GM10248 (cell line): ENCODE measurements around the gene DNAH3.
"Not testable (repeated sequence)": the region's sequence is repeated elsewhere in the genome, so short reads cannot be mapped to it uniquely, and the experiment has no call there.

Source experiments
- CTCF ChIA-PET: fragments of 300-600 bp; sonication (Branson Sonifier 250); formaldehyde crosslinking; extraction: SDS; loops from one replicate; lab custom pipeline; 2021; ENCODE audit warnings: antibody characterized with exemption; lab: Yijun Ruan, JAX
- POLR2A ChIA-PET: fragments of 350-650 bp; sonication (Branson Sonifier 250); formaldehyde crosslinking; extraction: SDS; loops from one replicate; lab custom pipeline; 2020; ENCODE audit warnings: antibody characterized with exemption; lab: Yijun Ruan, JAX
- DNase-seq: peaks from one replicate; pipeline ENCODE4 v3.0.0; 2012; ENCODE audit errors: extremely low spot score
- TF ChIP-seq, protein P1 (sequence below): IDR thresholded peaks from 2 replicates; pipeline ENCODE4 v1.5.1; 2012; ENCODE audit warnings: mild to moderate bottlenecking, low read depth; ENCODE audit errors: extremely low read depth, missing control alignments, control extremely low read depth

Gene DNAH3, protein sequence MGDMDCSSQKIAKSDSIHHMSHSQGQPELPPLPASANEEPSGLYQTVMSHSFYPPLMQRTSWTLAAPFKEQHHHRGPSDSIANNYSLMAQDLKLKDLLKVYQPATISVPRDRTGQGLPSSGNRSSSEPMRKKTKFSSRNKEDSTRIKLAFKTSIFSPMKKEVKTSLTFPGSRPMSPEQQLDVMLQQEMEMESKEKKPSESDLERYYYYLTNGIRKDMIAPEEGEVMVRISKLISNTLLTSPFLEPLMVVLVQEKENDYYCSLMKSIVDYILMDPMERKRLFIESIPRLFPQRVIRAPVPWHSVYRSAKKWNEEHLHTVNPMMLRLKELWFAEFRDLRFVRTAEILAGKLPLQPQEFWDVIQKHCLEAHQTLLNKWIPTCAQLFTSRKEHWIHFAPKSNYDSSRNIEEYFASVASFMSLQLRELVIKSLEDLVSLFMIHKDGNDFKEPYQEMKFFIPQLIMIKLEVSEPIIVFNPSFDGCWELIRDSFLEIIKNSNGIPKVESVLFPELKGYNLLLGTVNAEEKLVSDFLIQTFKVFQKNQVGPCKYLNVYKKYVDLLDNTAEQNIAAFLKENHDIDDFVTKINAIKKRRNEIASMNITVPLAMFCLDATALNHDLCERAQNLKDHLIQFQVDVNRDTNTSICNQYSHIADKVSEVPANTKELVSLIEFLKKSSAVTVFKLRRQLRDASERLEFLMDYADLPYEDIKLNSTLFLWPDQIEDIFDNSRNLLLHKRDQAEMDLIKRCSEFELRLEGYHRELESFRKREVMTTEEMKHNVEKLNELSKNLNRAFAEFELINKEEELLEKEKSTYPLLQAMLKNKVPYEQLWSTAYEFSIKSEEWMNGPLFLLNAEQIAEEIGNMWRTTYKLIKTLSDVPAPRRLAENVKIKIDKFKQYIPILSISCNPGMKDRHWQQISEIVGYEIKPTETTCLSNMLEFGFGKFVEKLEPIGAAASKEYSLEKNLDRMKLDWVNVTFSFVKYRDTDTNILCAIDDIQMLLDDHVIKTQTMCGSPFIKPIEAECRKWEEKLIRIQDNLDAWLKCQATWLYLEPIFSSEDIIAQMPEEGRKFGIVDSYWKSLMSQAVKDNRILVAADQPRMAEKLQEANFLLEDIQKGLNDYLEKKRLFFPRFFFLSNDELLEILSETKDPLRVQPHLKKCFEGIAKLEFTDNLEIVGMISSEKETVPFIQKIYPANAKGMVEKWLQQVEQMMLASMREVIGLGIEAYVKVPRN (N-terminal part only)

DNA sequence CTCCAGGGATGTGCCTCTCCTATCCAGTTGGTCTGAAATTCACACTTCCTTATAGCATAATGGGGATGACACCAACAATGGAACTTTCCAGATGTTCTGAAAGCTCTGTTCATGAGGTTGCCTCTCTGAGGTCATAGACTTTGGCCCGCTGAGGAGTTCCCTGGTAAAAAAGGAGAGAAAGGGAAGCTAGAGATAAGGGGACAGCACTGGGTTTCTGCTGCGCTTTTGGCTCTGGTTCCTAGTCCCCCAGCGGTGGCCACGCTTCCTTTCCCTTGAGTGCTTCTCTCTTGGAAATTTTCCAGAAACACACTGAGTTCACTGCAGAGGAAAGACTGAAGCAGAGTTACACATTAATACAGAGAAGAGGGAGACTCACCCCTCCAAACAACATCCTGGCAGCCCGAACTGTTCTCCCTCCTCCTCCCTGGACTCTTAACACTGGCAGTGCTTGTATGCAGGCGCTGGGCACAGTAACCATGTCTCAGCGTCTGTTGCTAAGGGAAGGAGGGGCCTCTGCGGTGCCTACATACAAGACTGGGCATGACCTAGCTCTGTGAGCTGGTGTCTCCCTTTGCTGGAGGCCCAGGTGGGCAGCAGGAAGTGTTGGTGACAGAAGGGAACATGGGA lies at the start of gene DNAH3:
Gene DNAH3, minus strand, starts transcription at position 472 of the 627 bp plus-strand sequence. CDS start 527 bp downstream, outside the sequence.
- ChIA-PET POLR2A (no interaction called here), CTCF (interaction anchor here (0.9 kb wide), 1 partner anchor 413 kb away, joined by 5 read pairs; no protein-coding TSS in a partner anchor)
- DNase-seq = no peak
- TF ChIP-seq, protein P1, sequence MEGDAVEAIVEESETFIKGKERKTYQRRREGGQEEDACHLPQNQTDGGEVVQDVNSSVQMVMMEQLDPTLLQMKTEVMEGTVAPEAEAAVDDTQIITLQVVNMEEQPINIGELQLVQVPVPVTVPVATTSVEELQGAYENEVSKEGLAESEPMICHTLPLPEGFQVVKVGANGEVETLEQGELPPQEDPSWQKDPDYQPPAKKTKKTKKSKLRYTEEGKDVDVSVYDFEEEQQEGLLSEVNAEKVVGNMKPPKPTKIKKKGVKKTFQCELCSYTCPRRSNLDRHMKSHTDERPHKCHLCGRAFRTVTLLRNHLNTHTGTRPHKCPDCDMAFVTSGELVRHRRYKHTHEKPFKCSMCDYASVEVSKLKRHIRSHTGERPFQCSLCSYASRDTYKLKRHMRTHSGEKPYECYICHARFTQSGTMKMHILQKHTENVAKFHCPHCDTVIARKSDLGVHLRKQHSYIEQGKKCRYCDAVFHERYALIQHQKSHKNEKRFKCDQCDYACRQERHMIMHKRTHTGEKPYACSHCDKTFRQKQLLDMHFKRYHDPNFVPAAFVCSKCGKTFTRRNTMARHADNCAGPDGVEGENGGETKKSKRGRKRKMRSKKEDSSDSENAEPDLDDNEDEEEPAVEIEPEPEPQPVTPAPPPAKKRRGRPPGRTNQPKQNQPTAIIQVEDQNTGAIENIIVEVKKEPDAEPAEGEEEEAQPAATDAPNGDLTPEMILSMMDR = no peak

GRCh38 chr16:21199607-21200218 lies 49.1 kb upstream of the DNAH3 start:
- ChIA-PET CTCF (interaction anchor here (1.1 kb wide), 1 partner anchor 10 kb away, joined by 3 read pairs; no protein-coding TSS in a partner anchor), POLR2A (no interaction called here)
- DNase-seq = no peak
- TF ChIP-seq, protein P1 = no peak

DNA sequence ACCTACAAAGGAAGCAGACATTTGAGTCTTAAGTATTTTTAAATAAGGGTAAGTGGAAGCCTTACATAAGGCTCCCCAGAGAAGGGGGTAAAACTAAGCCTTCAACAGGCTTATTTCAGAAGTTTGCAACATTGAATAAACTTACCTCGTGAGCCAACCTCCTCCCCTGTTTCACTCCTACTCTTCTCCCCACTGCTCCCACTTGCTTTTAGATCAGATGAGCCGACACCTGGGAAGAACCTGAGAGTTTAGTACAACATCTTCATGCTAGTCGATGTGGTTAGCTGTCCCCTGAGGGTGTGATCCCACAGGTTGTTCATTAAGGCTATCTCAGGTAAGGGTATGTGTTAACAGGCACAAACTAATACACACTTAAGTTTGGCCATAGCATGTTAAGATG lies 47.0 kb upstream of the DNAH3 start:
- no peak for DNase-seq

DNA sequence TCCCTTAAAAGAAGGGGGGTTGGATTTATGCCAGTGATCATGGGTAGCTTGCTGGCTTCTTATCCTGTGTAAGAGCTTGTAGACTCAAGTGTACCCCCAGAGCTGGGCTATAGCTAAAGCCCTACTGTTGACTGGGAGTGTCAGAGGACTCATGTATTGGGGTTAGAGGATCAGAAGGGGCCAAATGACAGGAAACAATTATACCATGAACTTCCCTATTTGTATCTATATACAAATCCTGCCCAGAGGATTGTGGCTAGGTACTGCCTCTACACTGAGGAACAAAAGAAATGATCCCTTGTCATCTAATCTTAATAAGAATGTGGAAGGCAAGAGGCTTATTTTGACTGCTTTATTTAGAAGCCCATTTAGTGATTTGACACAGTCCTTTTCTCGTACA lies 46.5 kb upstream of the DNAH3 start:
- DNase-seq = no peak
- ChIA-PET POLR2A (no interaction called here), CTCF (interaction anchor here (1.6 kb wide), 1 partner anchor 82 kb away, joined by 4 read pairs; no protein-coding TSS in a partner anchor)
- TF ChIP-seq, protein P1 = no peak

More for the DNA sequence above, 47.0 kb upstream of the DNAH3 start:
- ChIA-PET CTCF (interaction anchor here (0.9 kb wide), 1 partner anchor 9 kb away, joined by 5 read pairs; no protein-coding TSS in a partner anchor), POLR2A (no interaction called here)
- TF ChIP-seq, protein P1 = no peak

DNA sequence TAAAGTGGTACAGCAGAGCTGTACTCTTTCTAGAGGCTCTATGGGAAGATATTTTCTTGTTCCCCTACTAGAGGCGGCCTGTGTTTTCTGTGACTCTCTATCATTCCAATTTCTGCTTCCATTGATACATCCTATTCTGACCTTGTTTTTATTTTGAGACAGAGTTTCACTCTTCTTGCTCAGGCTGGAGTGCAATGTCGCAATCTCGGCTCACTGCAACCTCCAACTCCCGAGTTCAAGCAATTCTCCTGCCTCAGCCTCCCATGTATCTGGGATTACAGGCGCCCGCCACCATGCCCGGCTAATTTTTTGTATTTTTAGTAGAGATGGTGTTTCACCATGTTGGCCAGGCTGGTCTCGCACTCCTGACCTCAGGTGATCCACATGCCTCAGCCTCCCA lies 44.7 kb upstream of the DNAH3 start:
- DNase-seq, POLR2A ChIA-PET, CTCF ChIA-PET: not testable (repeated sequence)

- TF ChIP-seq, protein P1 = no peak
- DNase-seq = peak; percentile 17
- ChIA-PET POLR2A (no interaction called here), CTCF (no interaction called here)
Observed at GRCh38 chr16:21194771-21195301, 44.2 kb upstream of the DNAH3 start.
